WERI-Rb-1 (cell line): ENCODE results near the gene KCNC3.

Source experiments
- DNase-seq: peaks from one replicate; pipeline ENCODE4 v3.0.0-alpha.2; 2020
- H3K27ac ChIP-seq: fragments of 250-450 bp; sonication (Bioruptor Pico); 2 replicates; pipeline ENCODE4 v1.5.1; 2020; ENCODE audit warnings: mild to moderate bottlenecking, moderate library complexity
- H3K27me3 ChIP-seq: fragments of 250-450 bp; sonication (Bioruptor Pico); 2 replicates; pipeline ENCODE4 v1.5.1; 2021; ENCODE audit warnings: mild to moderate bottlenecking, low read depth, moderate library complexity; ENCODE audit not compliant: insufficient read depth, severe bottlenecking
- H3K36me3 ChIP-seq: fragments of 250-450 bp; sonication (Bioruptor Pico); 2 replicates; pipeline ENCODE4 v1.5.1; 2020; ENCODE audit warnings: mild to moderate bottlenecking, moderate library complexity
- H3K4me3 ChIP-seq: 2 replicates; pipeline ENCODE4 v1.5.1; 2011; ENCODE audit warnings: low read depth, mild to moderate bottlenecking, control low read depth, low read length
- H3K9me3 ChIP-seq: fragments of 250-450 bp; sonication (Bioruptor Pico); 2 replicates; pipeline ENCODE4 v1.5.1; 2021; ENCODE audit warnings: mild to moderate bottlenecking, moderate library complexity; ENCODE audit not compliant: severe bottlenecking
- TF ChIP-seq, protein P1 (sequence below): IDR thresholded peaks from 2 replicates; pipeline ENCODE4 v1.5.1; 2011; ENCODE audit warnings: low read depth, mild to moderate bottlenecking, control low read depth, inconsistent platforms, low read length

Gene KCNC3

DNA sequence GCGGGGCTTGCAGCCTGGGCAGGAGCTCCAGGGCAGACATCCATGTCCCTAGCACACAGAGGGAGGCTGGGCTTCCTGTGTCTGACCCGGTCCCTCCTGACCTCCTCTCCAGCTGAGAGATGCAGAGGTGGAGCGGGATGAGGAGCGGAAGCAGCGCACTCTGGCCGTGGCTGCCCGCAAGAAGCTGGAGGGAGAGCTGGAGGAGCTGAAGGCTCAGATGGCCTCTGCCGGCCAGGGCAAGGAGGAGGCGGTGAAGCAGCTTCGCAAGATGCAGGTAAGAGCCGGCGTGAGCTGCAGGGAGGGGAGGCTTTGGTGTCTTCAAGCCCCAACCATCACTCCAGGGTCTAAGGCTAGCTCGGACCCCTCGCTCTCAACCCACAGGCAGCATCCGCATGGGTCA, 38.4 kb downstream of the KCNC3 start:
- TF ChIP-seq, protein P1, sequence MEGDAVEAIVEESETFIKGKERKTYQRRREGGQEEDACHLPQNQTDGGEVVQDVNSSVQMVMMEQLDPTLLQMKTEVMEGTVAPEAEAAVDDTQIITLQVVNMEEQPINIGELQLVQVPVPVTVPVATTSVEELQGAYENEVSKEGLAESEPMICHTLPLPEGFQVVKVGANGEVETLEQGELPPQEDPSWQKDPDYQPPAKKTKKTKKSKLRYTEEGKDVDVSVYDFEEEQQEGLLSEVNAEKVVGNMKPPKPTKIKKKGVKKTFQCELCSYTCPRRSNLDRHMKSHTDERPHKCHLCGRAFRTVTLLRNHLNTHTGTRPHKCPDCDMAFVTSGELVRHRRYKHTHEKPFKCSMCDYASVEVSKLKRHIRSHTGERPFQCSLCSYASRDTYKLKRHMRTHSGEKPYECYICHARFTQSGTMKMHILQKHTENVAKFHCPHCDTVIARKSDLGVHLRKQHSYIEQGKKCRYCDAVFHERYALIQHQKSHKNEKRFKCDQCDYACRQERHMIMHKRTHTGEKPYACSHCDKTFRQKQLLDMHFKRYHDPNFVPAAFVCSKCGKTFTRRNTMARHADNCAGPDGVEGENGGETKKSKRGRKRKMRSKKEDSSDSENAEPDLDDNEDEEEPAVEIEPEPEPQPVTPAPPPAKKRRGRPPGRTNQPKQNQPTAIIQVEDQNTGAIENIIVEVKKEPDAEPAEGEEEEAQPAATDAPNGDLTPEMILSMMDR = no peak
- peaks cover 23% of the 10 kb centered on the region for H3K9me3 ChIP-seq
- no peak overlapping the region for H3K27ac ChIP-seq
- no peak overlapping the region for H3K4me3 ChIP-seq
- H3K27me3 ChIP-seq = peaks cover 59% of the 10 kb centered on the region
- no peaks in the 10 kb centered on the region for H3K36me3 ChIP-seq
- DNase-seq = no peak

DNA sequence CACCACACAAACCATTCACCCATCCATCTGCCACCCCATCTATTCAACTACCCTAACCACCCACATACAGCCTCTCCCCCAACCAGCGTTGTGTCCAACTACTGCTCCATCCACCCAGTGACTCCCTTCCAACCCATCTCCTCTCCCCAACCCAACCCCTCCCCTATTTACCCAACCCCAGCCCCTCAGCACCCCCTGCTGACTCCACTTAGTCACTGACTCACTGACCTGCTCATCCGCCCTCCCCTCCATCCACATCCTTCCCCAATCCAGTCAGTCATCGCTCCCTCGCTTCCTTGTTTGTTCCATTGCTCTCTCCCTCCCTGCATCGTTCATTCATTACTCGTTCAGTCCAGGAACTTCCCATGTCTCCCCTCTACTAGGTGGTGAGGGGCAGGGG, 39.2 kb downstream of the KCNC3 start:
- no peak for DNase-seq
- Histone ChIP-seq H3K27ac (no peak overlapping the region), H3K36me3 (no peaks in the 10 kb centered on the region), H3K27me3 (peaks cover 64% of the 10 kb centered on the region), H3K4me3 (no peak overlapping the region), H3K9me3 (peaks cover 31% of the 10 kb centered on the region)
- TF ChIP-seq, protein P1 = no peak

DNA sequence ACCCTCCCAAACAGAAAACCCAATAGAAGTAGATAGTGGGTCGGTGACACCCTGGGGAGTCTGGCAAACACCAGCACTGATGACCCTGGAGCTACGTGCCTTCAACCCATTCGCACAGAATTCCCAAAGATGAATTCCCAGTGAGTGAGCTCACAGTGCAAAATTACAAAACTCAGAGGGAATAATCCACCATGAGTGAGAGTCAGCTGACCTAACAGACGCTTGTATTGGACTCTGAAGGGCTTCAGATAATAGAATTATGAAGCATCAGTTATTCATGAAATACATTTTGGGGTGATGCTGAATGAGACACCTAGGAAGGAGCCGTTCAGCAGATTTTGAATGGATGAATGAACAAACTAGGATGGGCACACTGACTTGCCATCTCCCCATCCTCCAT, 40.2 kb downstream of the KCNC3 start:
- no peak overlapping the region for H3K4me3 ChIP-seq
- H3K27me3 ChIP-seq = peaks cover 67% of the 10 kb centered on the region

DNA sequence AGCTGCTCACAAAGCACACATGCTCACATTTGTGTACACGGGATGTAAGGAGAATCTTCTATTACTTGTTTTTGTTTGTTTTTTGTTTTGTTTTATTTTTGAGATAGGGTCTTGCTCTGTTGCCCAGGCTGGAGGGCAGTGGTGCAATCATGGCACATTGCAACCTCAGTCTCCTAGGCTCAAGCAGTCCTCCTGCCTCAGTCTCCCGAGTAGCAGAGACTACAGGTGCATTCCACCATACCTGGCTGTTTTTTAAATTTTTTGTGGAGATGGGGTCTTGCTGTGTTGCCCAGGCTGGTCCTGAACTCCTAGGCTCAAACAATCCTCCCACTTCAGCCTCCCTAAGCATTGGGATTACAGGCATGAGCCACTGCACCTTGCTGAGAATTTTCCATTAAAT, 41.8 kb downstream of the KCNC3 start:
- Histone ChIP-seq H3K27me3 (peaks cover 70% of the 10 kb centered on the region), H3K9me3 (peaks cover 32% of the 10 kb centered on the region), H3K4me3 (no peak overlapping the region), H3K36me3 (no peaks in the 10 kb centered on the region), H3K27ac (no peak overlapping the region)
- TF ChIP-seq, protein P1 = no peak
- DNase-seq = no peak

More for the DNA sequence above, 40.2 kb downstream of the KCNC3 start:
- DNase-seq = no peak
- H3K9me3 ChIP-seq = peaks cover 32% of the 10 kb centered on the region
- TF ChIP-seq, protein P1 = no peak
- no peaks in the 10 kb centered on the region for H3K36me3 ChIP-seq
- H3K27ac ChIP-seq = no peak overlapping the region

DNA sequence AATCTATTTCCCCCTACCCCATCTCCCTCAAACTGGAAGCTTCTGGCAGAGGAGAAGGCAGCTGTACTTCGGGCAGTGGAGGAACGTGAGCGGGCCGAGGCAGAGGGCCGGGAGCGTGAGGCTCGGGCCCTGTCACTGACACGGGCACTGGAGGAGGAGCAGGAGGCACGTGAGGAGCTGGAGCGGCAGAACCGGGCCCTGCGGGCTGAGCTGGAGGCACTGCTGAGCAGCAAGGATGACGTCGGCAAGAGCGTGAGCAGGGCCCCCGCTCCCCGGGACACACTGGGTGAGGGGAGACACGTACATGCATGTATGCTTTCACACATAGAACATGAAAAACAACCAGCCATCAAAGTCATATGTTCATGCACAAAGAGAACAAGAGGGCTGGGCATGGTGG, 42.7 kb downstream of the KCNC3 start:
- TF ChIP-seq, protein P1 = no peak

DNA sequence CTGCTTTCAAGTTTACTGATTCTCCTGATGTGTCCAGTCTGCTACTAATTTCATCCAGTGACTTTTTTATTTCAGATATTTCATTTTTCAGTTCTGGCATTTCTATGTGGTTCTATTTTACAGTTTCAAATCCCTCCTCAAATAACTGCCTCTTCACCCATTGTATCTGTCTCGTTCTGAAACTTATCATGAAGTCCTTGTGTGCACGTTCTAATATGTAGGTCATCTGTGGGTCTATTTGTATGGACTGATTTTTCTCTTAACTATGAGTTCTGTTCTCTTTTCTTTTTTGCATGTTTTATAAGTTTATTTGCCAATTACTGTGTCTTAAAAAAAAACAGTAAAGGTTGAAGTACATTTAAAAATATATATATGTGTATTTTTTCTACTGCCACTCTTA, 43.3 kb downstream of the KCNC3 start:
- TF ChIP-seq, protein P1 = no peak
- peaks cover 32% of the 10 kb centered on the region for H3K9me3 ChIP-seq
- no peak overlapping the region for H3K27ac ChIP-seq
- no peaks in the 10 kb centered on the region for H3K36me3 ChIP-seq
- peaks cover 72% of the 10 kb centered on the region for H3K27me3 ChIP-seq
- no peak for DNase-seq
- H3K4me3 ChIP-seq = no peak overlapping the region

More for the DNA sequence above, 42.7 kb downstream of the KCNC3 start:
- Histone ChIP-seq H3K36me3 (no peaks in the 10 kb centered on the region), H3K4me3 (no peak overlapping the region), H3K27me3 (peaks cover 72% of the 10 kb centered on the region), H3K27ac (no peak overlapping the region), H3K9me3 (peaks cover 32% of the 10 kb centered on the region)
- DNase-seq = no peak
